HG03097 (cell line): ENCODE results near the gene STX4.
"Not testable (repeated sequence)": the region's sequence is repeated elsewhere in the genome, so short reads cannot be mapped to it uniquely, and the experiment has no call there.

Experiments used
- ATAC-seq: cut with Tn5 transposase; IDR thresholded peaks from one replicate; pipeline ENCODE4 v1.9.1; 2021; ENCODE audit not compliant: unreplicated experiment, low FRiP score

STX4 gene

DNA sequence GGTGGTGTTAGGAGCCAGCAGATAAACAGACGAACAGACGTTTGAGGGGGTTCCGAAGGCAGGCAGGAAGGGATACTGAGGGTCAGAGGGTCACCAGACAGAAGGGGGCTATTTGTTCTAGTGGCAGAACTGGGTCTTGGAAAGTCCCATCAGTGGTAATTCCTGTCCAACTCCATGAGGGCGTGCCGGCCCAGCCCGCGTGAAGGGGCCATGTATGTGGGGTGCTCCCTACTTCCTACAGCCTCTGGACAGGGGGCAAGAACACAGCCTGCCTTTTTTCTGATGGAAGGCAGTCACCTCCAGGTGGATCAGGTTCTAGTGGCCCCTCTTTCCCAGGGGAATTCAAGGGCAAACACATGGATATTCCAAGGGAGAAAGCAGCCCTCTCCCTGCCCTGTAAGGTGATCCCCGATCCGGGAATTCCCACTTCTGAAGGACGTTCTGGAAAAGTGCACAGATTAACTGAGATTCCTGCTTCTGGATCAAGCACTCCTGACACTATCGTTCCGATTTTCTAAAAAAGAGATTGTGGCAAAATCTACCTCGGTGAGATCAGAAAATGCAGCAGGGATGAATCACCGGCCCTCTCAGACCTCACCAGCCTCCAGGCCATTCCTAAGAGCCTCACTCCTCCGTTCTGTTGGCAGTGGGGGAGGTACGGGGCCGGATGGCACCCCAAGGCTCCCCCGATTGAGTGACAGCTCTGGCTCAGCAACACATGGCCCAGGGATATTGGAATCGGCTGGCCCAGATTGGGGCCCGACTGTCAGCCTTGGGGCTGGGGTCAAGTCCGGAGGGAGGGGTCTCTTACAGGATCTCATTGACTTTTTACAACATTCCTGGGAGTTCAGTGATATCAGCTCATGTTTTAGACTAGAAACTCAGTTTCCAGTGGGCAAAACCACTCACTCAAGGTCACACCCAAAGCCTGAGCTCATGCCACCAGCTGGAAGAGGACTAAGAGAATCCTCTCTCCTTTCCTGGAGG, 35.3 kb upstream of the STX4 start:
- ATAC-seq: no peak

DNA sequence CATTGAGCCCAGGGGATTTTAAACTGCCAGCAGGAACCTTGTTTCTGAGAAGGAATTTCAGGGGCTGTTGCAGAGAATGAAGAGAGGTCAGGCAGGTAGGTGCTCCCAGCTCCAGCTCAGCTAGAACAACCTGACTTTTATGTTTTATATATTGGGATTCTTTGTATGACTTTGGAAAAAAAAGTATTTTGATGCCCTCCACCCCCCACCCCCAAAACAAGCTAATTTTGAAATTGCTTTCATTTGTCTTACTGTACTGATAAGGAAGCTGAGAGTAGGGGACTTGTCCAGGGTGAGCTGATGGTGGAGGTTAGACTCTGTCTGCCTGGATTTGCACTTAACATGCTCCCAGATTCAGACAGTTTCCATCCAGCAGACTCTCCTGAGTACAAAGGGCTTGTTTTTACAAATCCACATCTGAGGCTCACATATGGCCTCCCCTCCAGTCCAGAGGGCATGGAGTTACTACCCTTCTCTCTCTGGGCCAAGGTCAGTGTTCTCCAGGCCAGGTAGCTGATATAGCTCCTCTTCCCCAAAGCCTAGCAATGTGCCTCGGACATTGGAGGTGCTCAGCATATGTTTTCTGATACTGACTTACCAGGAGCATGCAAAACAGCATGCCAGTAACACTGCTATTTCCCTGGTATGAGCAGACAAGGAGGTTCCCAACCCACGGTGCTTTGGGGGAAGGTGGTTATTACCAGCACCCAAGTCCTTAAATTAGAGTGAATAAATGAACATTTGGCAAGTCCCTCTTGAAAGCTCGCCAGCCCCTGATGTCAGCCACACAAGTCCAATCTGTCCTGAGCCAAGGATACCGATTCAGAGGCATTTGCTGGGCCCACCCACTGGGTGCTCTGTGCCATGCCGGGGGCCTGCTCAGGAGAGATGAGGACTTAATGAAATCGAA, 34.3 kb upstream of the STX4 start:
- no peak for ATAC-seq

GRCh38 chr16:31000671-31001382, 32.5 kb upstream of the STX4 start:
- ATAC-seq: no peak

- ATAC-seq: no peak
Measured at GRCh38 chr16:31001507-31002249, 31.7 kb upstream of the STX4 start.

- ATAC-seq: no peak
Measured at GRCh38 chr16:31002250-31002700, 31.1 kb upstream of the STX4 start.

- no peak for ATAC-seq
Measured at GRCh38 chr16:31002862-31003341, 30.5 kb upstream of the STX4 start.

DNA sequence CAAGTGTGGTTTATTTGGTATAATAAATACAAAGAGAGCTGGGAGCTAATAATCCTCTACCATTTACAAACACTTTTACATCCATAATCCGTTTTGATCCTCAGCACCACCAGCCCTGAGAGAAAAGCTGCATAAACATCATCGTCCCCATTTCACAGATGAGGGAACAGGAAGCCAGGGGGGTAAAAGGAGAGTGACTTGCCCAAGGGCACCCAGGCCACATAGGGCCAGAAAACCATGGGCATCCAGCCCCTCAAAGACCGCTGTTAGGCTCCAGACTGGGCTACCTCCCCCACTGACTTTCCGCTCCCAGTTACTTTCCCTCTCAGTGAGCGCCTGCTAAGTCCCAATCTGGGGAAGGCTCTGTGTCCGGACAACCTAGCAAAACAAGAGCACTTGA, 29.6 kb upstream of the STX4 start:
- ATAC-seq: no peak

DNA sequence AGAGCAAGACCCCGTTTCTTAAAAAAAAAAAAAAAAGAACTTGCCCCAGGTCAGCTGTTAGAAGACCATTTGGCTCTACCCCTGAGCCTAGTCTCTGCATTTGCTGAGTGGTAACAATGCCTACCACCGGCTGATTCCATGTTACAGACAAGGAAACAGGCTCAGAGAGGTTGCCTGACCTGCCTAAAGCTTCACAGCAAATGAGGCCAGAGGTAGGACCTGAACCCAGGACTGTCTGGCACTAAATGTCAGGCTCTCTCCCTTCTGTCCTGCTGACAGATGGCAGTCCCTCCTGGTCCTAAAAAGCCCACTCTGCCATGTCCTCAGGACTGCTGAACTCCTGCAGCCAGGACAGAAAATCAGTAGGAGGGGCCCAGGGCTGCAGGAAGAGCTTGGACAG, 28.7 kb upstream of the STX4 start:
- ATAC-seq: no peak

DNA sequence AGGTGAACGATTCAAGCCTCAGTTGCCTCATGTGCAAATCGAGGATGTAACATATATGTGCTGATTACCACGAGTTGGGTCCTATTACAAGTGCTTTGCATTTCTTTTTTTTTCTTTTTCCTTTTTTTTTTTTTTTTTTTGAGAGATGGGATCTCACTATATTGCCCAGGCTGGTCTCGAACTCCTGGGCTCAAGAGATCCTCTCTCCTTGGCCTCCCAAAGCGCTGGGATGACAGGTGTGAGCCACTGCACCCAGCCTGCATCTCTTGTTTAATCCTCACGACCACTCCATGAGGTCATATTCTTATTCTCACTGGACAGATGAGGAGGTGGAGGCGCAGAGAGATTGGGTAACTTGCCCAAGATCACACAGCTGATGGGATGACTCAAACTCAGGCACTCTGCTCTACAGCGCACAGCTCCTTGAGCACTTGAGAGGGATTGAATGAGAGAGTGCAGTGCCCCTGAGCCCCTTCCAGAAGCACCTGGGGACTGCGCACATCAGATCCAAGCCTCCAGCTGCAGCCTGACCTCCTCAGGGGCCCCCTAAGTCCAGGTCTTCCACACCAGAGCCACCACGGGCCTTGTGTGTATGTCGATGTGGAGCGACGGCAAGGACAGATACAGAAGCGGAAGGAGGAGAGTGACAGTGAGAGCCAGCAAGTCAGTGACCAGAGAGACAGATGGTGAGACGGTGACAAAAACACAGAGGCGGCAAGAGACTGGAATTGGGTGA, 27.8 kb upstream of the STX4 start:
- no peak for ATAC-seq

- ATAC-seq: no peak
Measured at GRCh38 chr16:31006086-31006385, 27.3 kb upstream of the STX4 start.

- no peak for ATAC-seq
Measured at GRCh38 chr16:31006589-31006988, 26.8 kb upstream of the STX4 start.

- no peak for ATAC-seq
Measured at GRCh38 chr16:31007684-31008083, 25.7 kb upstream of the STX4 start.

DNA sequence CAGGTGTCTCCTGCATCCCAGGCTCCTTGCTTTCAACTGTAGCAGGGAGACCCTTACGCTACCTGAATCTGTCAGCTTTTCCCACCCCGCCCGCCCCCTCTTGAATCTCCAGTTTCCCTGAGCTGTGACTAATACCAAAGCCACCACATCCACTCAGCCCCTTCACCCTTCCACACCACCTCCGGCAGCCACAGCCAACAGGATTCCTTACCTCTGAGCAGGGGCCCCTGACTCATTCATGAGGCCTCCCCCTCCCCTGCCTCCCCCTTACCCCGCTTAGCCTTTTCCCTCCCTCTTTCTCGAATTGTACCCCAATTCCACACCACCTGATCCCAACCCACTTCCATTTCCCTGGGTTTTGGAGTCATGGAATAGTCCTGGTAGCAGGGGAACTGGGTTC, 25.2 kb upstream of the STX4 start:
- no peak for ATAC-seq

DNA sequence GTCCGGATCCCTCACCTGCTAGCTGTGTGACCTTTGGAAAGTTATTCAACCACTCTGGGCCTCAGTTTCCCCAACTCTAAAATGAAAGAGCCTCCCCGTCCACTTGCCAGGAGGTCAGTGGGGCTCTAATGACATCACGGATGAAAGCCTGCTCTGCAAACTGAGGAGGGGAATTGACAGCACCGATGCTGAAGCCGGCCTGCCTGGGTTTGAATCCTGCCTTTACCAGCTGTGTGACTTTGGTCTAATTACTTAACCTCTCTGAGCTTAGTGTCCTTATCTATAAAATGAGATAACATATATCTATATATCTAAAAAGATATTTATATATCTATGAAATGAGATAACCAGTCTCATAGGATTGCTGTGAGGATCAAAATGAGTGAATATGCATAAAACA, 24.8 kb upstream of the STX4 start:
- no peak for ATAC-seq

GRCh38 chr16:31009120-31009519, 24.2 kb upstream of the STX4 start:
- no peak for ATAC-seq

GRCh38 chr16:31009894-31010584, 23.3 kb upstream of the STX4 start:
- ATAC-seq: no peak

DNA sequence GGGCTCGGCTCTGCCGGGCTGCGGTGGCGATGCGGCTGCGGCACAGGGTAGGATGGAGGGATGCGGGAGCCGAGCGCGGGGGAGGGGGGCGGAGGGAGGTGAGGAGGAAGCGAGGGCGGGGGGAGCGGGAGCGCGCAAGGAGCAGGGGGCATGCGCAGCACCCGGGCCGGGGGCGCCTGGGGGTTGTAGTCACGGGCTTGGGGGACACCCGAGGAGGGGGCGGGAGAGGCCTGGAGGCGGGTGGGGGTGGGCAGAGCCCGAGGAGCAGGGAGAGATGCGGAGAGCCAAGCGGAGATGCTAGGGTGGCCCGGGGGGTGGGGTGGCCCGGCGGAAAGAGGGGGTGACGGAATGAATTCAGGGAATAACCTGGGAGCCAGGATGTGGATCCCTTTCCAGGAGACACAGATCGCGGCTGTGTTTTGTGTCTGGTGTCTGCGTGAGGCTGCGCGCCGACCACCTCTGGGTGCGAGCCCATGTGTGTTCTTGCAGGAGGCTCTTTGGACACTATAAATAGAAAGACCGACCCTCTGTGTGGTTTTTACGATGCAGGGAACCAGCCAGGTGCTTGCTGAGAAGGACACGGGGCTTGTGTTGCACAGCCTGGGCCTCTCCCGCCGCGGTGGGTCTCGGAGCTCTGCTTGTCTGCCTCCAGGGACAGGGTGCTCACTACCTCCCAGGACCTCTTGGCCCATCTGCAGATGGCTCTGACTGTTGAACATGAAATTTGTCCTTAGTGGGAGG, 22.6 kb upstream of the STX4 start, which contains the start of gene STX1B:
TSS of gene STX1B (minus strand) at position 54 of the 741 bp plus-strand sequence. CDS start 242 bp downstream, outside the sequence.
- no peak for ATAC-seq

GRCh38 chr16:31011815-31012214, 21.5 kb upstream of the STX4 start:
- not testable (repeated sequence) for ATAC-seq
